ENCODE data around the gene TOX3.

Gene TOX3

DNA sequence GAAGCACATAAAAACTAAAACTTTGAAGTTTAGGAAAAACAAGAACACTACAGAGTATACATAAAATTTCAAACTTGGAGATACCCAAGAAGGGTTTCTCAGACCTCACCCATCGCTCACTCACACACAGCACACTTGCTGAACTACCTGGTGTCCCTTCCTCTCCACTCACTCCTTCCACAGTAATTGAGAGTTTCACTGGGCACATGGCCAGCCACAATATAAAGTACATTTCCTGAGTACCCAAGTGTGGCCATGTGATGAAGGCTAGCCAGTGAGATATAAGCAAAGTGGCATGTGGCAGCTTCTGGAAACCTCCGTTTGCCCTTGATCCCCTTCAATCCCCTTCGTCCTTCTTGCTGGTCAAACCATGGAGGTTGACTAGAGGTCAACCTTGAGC lies 11.9 kb downstream of the TOX3 start:
- no peak for DNase-seq

DNA sequence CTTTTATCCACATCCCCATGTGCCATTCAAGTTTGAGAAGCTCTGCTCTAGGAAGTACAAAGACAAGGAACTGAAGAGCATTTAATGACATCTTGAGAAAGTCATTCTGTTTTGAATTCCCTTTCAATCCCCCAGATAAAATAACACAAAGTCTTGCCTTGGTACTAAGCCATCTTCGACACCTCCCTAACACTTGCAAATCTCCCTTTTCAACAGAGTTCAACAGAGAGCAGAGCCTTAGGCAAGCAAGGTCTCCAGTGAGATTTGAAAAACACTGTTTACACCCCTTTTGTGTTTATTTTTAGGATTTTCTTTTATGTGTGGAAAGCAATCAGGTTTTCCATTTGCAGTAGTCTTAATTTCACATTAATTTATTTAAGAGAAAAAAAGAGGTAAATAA lies 13.6 kb downstream of the TOX3 start:
- no peak for DNase-seq

DNA sequence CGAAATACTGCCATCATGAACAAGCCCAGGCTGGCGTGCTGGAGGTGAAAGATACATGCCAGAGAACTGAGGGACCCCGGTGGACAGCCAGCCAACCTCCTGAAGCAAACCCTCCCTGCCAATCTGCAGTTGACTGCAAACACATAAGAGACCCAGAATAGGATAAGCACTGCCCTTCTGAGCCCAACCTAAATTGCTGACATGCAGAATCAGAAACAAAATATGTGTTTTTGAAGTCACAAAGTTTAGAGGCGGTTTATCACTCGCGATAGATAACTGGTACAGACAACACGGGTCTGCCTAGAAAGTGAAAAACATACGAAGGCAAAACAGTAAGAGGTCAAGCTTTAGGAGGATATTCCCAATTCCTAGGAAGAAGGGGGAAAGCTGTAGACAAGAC lies 14.6 kb downstream of the TOX3 start:
- no peak for DNase-seq

- no peak for DNase-seq
Observed at GRCh38 chr16:52529226-52529625, 17.7 kb downstream of the TOX3 start.

- no peak for DNase-seq
Observed at GRCh38 chr16:52528393-52529065, 18.4 kb downstream of the TOX3 start.

- DNase-seq, result no peak
Observed at GRCh38 chr16:52526830-52527229, 20.1 kb downstream of the TOX3 start.

DNA sequence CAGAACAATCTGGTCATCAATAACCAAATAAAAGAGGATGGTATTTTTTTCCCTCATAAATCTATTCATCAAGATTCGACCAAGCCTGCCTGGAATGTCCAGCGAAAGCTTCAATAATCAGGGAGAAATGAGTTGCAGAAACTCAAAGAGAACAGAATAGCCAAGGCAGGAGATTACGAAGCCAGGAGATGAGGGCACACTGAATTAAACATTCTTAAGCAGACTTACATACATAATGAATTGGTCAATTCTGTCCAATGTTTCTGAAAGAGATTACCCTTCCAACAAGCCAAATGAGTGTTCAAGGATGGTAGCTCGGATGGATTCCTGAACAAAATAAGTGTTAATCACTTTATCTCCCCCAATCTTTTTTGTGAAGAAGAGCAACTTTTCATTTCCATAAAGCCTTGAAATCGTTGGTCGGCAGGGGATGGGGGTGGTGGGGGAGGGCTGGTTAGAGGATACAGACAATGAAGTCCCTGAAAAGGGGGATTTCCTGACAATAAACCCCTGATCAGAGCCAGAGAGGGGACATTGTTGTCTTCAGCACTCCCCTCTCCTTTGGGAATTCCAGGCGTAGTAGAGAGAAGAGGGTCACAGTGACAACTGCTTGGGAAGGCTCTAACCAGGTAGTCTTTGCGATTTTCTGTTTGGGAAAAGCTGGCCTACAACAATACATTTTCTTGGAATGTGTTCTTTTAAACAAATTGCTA lies 20.7 kb downstream of the TOX3 start:
- DNase-seq, result no peak

DNA sequence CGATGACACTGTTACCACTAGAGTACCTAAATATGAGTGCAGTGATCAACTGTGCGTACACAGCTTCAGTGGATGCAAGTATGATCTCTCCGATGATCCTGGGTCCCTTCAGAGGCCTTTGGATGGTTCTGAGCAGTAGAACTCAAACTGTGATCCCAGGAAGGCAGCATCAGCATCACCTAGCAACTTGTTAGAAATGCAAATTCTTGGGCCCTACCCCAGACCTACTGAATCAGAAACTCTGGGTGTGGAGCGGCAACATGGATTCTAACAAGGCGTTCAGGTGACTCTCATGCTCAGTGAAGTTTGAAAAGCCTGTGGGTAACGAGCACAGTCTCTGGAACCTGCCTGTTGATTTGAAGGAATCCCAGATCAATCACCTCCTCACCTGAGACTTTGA lies 25.4 kb downstream of the TOX3 start:
- DNase-seq, result no peak

DNA sequence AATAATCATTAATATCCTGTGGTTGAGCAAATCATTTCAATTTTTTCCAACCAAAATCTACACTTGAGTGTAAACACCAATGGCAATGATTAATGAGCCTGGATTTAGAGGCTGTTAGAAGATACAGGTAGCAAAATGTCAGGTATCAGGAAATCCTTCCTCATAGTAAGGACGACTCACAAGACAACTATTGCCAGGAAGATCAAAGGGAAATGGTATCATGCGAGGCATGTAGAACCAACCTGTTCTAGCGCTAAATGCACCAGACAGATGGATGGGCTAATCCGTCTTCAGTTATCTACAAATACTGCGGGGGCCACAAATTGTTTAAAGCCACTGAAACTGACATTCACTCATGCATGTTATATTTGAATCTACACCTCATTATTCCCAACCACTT lies 28.1 kb downstream of the TOX3 start:
- no peak for DNase-seq

DNA sequence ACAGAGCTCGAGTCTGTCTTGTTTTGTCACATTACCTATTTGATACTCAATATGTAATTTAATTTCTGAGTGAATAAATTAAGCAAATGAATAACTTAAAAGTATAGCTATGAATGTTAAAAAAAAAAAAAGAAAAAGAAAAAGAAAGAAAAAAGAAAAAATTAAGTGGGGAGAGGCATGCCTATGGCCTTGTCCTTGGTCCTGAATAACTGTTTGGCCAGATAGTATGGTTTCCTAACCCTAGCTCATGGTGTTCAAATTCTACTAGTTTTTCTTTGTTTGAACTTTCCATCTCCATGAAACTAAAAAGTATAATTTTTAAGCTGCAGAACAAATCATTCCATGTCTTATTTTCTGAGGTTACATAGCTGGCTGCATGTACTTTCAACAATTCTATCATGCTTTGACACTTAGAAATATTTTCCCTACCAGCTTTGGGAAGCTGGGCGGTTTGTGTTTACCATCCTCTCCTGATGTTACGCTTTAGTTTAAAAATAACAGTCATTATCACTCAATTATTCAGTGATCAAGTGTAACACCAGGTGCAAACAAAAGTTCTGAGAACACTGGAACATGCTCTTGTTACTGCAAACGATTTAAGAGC lies 31.8 kb downstream of the TOX3 start:
- no peak for DNase-seq

DNA sequence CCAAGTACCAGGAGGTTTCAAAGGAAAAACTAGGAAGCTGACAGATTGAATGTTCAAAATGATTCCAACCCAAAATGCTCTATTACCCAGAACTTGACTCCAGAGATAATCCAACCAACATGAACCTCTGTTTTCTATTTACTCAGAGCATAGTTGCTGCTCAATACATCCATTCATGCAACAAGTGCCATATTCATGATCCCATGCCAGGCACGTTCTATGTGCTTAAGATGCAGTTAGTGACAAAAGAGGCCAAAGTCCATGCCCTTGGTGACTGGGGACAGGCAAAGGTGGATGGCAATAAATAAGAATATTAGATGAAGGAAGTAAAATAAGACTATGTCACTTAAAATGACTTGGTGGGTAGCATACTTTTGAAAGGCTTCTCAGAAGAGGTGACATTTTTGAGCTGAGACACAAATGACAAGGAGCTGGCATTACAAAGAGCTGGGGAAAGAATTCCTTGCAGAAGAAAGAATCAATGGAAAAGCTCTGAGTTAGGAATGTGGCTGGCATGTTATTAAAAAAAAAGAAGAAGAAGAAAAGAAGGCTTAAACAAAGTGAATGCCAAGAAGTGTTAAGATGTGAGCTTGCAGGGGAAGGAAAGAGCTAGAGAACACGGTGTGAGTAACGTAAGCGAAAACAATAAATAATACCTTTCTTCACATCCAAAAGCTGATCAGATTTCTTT lies 34.5 kb downstream of the TOX3 start:
- DNase-seq, result no peak

GRCh38 chr16:52501746-52502145 lies 45.2 kb downstream of the TOX3 start:
- DNase-seq, result no peak

DNA sequence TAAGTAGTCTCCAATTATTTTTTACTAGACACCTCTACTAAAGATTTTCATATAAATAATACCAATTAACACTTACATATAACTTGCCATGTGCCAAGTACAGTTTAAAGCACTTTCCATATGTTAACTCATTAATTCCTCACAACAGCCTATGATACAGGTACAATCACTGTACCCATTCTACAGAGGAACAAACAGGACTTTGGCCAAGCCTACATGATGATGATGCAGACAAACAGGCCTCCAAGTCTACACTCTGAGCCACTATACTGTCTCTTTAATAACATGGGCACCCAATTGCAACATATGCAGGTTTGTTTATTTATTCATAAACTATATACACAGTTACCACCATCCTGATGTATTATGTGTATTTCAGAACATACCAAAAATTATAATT lies 46.0 kb downstream of the TOX3 start:
- DNase-seq, result no peak

DNA sequence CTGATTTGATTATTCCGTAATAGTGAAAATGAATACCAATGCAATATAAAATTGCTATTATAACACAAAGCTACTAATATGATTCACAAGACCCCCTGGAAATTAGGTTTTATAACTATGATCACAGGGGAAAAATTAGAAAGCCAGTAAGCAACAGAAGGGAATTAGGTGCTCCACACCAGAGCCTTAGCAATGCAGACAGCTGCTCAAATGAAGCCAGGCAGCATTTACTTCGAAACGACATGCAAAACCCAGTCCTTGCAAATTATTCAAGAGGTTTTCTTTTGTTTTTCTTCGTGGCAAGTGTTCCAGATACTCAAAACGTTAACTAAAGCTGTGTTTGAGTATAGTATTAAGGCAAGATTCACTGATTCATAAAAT lies 47.9 kb downstream of the TOX3 start:
- no peak for DNase-seq

DNA sequence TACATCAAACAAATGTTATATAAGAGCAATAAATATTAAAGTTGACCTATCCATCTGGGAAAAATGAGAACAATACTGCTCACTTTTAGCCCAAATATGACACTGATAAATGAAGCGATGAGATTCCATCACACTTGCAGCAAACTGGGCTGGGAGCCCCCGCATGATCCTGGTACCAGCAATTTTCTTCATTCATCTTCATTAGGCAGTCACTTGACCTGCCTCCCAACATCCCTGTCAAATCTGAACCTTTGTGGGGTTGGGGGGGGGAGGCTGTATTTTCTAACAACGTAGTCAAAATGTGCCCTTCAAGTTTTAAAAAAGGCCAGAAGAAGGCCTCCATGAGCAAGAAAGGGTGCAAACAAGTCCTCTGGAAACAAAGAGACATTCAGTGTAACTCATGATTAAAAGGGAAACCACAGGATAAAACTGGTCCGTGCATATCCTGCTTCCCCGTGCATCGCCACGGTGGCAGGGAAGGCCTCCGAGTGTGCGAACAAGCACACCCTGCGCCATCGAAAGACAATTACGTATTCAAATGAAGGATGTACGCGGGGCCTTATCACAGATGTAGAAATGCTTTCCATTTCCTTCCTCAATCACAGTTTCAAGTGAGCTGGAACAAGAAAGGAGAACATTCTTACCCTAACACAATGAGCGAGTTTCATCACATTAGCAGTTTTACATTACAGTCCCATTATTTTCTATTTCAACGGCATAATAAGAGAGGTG lies 48.4 kb downstream of the TOX3 start:
- DNase-seq, result no peak

- DNase-seq, result no peak
Observed at GRCh38 chr16:52497067-52497816, 49.7 kb downstream of the TOX3 start.

GRCh38 chr16:52496051-52496876 lies 50.7 kb downstream of the TOX3 start:
- no peak for DNase-seq

GRCh38 chr16:52494621-52495020 lies 52.3 kb downstream of the TOX3 start:
- no peak for DNase-seq

DNA sequence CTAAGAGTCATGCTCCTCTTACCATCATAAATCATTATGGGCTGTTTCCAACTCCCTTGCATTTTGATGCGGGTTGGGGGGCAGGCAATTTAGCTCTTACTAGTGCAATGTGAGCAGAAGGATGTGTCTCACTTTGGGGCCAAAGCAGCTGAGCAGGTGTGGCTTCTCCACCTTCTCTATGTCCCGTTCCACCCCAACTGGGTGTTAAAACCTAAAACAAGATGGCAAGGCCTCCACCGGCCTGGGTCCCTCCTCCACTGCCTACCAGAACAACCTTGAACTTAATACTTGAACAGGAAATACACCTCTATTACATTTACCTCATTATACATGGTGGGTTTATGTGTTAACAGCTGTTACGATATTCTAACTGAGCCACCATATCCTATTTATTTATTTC lies 52.8 kb downstream of the TOX3 start:
- DNase-seq, result no peak

DNA sequence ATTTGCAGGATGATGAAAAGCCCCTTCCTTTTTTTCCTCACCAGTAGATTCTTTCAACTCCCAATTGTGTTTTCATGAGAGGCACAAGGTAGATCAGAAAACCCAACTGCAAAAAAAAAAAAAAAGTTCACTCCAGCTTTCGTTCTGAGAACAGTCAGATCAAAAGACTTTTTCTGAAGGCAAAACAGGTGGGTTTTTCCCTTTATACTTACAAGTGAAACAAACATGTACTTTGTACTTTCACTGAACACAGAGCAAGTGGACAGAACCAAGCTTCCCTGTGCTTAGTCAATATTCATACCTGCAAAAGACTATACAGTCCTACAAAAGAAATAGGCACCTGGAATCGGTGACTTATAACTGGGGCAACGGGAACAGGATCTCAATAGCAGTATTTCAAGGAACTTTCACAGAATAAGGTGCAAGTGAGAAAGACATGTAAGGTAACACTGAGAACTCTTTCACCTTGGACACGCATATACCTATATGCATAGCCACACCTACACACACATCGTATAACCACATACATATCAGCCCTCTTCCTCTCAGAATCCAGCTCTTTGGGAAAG lies 54.1 kb downstream of the TOX3 start:
- DNase-seq, result no peak

- DNase-seq, result no peak
Observed at GRCh38 chr16:52491216-52491615, 55.7 kb downstream of the TOX3 start.

Measured in central memory CD4-positive, alpha-beta T cell (primary cell).